VCaP (cell line): ENCODE measurements around the gene TSHZ2.

ENCODE experiments used
- H3K27ac ChIP-seq: fragments of 450-650 bp; 2 replicates; pipeline ENCODE4 v1.5.1; 2017
- CTCF ChIP-seq: fragments of 450-650 bp; conservative IDR thresholded peaks from 2 replicates; pipeline ENCODE4 v1.5.1; 2017; ENCODE audit warnings: mild to moderate bottlenecking, moderate library complexity

TSHZ2 gene

DNA sequence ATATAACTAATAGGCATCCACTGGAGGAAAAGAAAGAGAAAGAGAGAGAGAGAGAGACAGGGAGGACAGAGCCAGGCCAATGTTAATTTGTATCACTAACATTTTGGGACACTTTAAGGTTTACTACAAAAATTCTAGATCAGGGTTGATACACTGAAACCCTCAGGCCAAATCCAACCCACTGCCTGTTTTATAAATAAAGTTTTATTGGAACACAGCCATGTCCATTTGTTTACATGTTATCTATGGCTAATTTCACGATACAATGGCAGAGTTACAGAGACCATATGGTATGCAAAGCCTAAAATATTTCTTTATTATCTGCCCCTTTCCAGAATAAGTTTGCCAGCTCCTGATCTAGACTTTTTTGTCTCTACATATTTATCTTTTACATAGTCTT is 357.6 kb downstream of the TSHZ2 start:
- TF ChIP-seq CTCF, result no peak
- no peak overlapping the region for H3K27ac ChIP-seq

DNA sequence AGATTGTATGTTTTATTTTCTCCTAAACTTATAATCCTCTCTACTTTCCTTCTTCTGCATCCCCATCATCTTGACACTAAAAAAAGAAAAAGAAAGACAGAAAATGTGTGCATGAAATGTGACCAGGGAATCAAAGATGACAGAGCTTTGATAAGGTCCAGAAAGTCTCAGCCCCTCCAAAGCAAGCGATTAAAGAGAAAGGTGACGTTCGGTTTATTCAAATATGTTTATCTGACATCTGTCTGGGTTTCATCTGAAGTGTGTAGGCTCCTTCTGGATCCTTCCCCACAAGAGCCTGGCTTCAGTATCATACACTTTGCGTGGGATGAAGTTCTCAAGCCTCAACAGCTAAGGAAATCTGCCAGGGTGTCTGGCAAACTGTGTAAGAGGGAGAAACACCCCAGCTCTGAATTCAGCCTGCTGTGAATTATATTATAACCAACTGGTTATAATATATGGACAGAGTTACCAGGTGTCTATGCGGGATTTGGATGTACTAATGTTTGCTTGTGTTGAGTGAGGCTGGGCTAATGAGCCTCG is 358.5 kb downstream of the TSHZ2 start:
- no peak for TF ChIP-seq CTCF
- no peak overlapping the region for H3K27ac ChIP-seq

DNA sequence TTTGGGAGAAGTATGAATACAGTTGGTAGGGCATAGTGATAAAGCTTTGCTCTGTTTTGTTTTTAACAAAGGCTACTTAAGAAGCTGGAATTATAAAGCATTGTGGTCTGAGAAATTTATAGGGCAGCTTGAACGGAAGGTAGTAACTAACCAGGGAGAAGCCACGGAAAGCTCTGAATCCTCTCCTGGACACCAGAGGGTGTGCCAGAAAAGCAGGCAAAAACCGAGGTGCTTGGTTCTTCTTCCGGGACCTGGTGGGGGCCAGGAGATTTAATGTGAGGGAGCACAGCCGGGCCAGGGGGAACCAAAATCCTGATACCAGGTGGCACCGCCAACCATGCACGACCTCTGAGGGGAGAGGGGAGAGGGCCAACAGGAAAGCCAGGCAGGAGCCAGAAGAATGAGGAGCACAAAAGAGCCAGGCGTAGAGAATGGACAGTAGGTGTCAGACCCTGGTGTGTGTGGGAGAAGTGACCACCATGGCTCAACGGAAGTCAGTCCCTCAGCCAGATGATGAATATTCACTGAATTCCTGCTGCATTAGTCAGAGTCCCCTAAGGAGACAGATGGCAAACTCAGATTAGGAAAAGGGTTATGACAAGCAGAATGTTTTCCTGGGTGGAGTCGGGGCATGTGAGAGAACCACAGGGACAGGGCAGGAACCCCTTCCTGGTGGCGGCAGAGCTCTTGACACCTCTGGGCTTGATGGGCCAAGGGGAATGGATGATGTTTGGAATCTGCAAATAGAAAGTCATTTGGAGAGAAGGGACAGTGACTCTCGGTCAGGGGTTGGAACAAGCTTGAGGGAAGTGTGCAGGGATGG is 359.2 kb downstream of the TSHZ2 start:
- H3K27ac ChIP-seq, result no peak overlapping the region
- no peak for TF ChIP-seq CTCF

DNA sequence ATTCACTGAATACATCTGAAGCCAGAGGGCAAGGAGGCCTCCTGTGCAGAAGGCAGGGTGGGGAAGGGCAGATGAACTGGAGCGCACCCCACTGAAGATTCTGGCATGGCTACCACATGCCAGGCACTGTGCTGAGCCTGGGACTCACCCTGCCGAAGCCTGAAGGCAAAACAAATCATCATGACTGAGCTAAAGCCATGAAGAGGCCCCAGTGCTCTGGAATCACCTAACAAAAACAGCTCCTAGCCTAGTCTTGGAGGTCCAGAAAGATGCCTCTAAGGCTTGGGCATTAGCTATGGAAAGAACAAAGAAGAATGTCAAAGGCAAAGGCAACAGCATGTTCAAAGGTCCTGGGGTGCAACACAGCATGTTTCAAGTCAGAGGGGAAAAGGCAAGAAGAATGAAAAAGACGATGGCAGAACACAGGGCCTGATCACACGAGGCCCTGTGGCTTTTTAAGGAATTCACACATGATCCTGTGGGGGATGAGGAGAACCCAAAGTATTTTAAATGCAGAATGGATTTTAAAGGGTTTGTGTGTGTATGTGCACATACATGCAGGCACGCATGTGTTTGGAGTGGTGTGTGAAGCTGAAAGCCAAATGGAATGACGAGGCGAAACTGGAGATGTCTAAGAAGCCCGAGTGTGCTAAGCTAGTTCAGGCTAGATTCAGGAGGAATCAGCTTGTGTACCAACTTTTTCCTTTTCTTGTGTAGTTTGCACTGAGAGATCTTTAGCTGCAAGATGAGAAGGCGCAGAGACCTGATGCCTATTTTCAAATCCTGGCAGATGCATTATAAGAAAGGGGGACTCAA is 360.1 kb downstream of the TSHZ2 start:
- H3K27ac ChIP-seq, result no peak overlapping the region
- no peak for TF ChIP-seq CTCF

DNA sequence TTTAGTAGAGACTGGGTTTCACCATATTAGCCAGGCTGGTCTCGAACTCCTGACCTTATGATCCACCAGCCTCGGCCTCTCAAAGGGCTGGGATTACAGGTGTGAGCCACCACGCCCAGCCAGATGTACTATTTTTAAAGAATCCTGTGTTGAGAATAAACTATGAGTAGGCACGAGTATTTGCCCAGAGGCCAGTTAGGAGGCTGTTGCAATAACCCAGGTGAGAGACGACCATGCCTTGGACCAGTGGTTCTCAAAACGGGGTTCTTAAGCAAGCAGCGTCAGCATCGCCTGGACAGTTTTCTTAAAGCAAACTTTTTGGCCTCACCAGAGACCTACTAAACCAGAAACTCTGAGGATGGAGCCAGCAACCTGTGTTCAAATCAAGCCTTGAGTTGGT is 362.7 kb downstream of the TSHZ2 start:
- H3K27ac ChIP-seq, result no peak overlapping the region
- TF ChIP-seq CTCF, result no peak

GRCh38 chr20:53335555-53335954 is 363.4 kb downstream of the TSHZ2 start:
- TF ChIP-seq CTCF, result no peak
- H3K27ac ChIP-seq, result no peak overlapping the region

- TF ChIP-seq CTCF, result peak; percentile 69
- H3K27ac ChIP-seq, result no peak overlapping the region
Observed at GRCh38 chr20:53336892-53337291, 364.7 kb downstream of the TSHZ2 start.
